Right lobe of liver (tissue), 4 donors: Measurements from ENCODE around the gene CAMK4.

ENCODE experiments used
- CTCF ChIP-seq, 4 donors: fragments of 200-600 bp in 3 of 4; fragments of 450-650 bp in 1 of 4; IDR thresholded peaks; one replicate each; pipeline versions ENCODE4 v1.5.1 to v1.8.0; 2016 to 2022; ENCODE audit warnings: antibody characterized with exemption in 4 of 4, mild to moderate bottlenecking in 2 of 4
- POLR2A ChIP-seq: fragments of 450-650 bp; IDR thresholded peaks from one replicate; pipeline ENCODE4 v1.6.1; 2017; ENCODE audit warnings: antibody characterized with exemption, mild to moderate bottlenecking
- donor health status: DM: no; HTN: no; CAD: no.
- donor health status: DM: no; HTN: no; CAD: no.
- donor health status: DM: no; HTN: yes; CAD: no.

GRCh38 chr5:111308951-111309350, 84.8 kb downstream of the CAMK4 start:
- TF ChIP-seq CTCF (IDR thresholded peaks at IDR 0.05): no peak
- no peak for TF ChIP-seq POLR2A
